NCI-H345 treated with DMSO at 0.1 percent for 48 hours (cell line): Measurements from ENCODE around the gene ZNF343.

ENCODE experiments used
- DNase-seq: peaks from one replicate; lab custom pipeline; 2025; ENCODE audit not compliant: unreplicated experiment; lab: John Stamatoyannopoulos, UW

ZNF343 gene

DNA sequence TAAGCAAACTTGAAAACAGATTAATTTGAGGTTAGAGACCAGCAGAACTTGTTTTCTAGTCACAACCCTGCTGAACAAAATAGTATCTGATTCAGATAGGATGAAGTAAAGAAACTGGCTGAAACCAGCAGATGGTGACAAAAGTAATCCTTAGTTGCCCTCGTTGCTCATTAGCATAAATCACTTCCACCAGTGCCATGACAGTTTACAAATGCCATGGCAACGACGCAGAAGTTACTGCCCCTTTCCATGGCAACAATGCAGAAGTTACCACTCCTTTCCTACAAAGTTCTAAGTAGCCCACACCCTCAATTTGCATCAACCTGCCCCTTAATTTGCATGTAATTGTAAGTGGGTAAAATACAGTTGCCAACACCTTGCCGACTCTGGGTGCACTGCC lies 61.9 kb downstream of the ZNF343 start:
- DNase-seq, result no peak
